Motor neuron (in vitro differentiated cells): ENCODE data around the gene TRMT2A. TPM values are rescaled to one million over a fixed set of nuclear protein-coding genes. Genes with fewer than 3 reads are reported as not detected.

Experiments used
- ATAC-seq, 8 experiments: fragments of 200-7000 bp; cut with Tn5 transposase; replicated peaks in 6 of 8; 2 replicates each; pipeline ENCODE4 v1.8.0; 2021; ENCODE audit warnings: mild to moderate bottlenecking in 8 of 8, moderate library complexity in 8 of 8
- H3K27ac ChIP-seq, 2 donors: fragments of 250-450 bp; sonication (Bioruptor Pico); 2 replicates each; pipeline ENCODE4 v1.9.0; 2021; ENCODE audit warnings: antibody characterized with exemption in 2 of 2, mild to moderate bottlenecking in 2 of 2, moderate library complexity in 1 of 2
- H3K4me1 ChIP-seq, 2 donors: fragments of 250-450 bp; sonication (Bioruptor Pico); replicated peaks in 1 of 2; 2 replicates each; pipeline ENCODE4 v1.6.1; 2021; ENCODE audit warnings: antibody characterized with exemption in 2 of 2, mild to moderate bottlenecking in 2 of 2, moderate library complexity in 1 of 2
- H3K4me3 ChIP-seq, 5 donors: fragments of 250-450 bp; sonication (Bioruptor Pico); 2 replicates each; pipeline ENCODE4 v1.9.0; 2021; ENCODE audit warnings: antibody characterized with exemption in 5 of 5, mild to moderate bottlenecking in 5 of 5, moderate library complexity in 4 of 5
- WGBS, 10 experiments: fragments of 450-650 bp; shearing (Covaris generic); methylation state at CpG; one replicate each; pipeline ENCODE4 v1.0.0; 2022; 5-methylcytosine and 5-hydroxymethylcytosine counted together
- in situ Hi-C, 9 experiments: fragments of 400-800 bp; cut with MboI; loops; one replicate each; pipeline ENCODE4 v1.15.0; 2021; ENCODE audit warnings: low sequenced_read_pairs in 9 of 9, low pct_unique_long_range_greater_than_20kb in 2 of 9; ENCODE audit not compliant: unreplicated experiment in 9 of 9
- total RNA-seq, 8 experiments: library from RNA; unstranded; fragments of 300-600 nt; gene quantifications; 2 replicates each; pipeline versions ENCODE4 v1.2.3 to v1.2.4, GENCODE V29; 2022

TRMT2A gene
- total RNA-seq, 8 experiments from 2014 or later = 25.7 to 71.2 (median 50.0) TPM

GRCh38 chr22:20063271-20064139 is 53.5 kb downstream of the TRMT2A start:
- WGBS, 10 experiments = 40 to 100% (median 95%) methylated on average over 1 to 7 of the region's 27 CpGs; no CpG with 5 or more reads in 1 of the 10 experiments
- Histone ChIP-seq H3K27ac (no peak overlapping the region), H3K4me1 (peaks cover 0 to under 1% of the 10 kb centered on the region in 2 donors), H3K4me3 (no peak overlapping the region)
- in situ Hi-C loops = no loop called here
- no peak for ATAC-seq

DNA sequence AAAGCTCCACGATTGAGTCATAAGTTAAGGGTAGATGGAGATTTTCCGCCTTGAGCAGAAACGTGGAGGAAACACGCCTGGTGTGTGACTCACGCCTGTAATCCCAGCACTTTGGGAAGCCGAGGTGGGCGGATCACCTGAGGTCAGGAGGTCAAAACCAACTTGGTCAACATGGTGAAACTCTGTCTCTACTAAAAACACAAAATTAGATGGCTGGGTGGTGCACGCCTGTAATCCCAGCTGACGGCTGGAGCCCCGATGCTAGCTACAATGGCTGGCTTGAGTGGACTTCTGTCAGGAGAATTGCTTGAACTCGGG is 54.3 kb downstream of the TRMT2A start:
- Histone ChIP-seq H3K4me1 (peaks cover 0 to 3% of the 10 kb centered on the region in 2 donors), H3K27ac (peak overlapping the region in 1 of 2 donors; percentile 5), H3K4me3 (no peak overlapping the region)
- 90 to 100% (median 95%) methylated on average over 1 to 4 of the region's 11 CpGs; no CpG with 5 or more reads in 5 of the 10 experiments for WGBS, 10 experiments
- in situ Hi-C loops = no loop called here
- peak in 2 of 8 experiments; percentile 73 to 83 for ATAC-seq

GRCh38 chr22:20062043-20062765 is 54.8 kb downstream of the TRMT2A start:
- WGBS, 10 experiments = 90 to 100% (median 100%) methylated on average over 1 to 3 of the region's 18 CpGs; no CpG with 5 or more reads in 7 of the 10 experiments
- peak overlapping the region in 1 of 2 donors; percentile 41 for H3K27ac ChIP-seq
- in situ Hi-C loops = no loop called here

More at GRCh38 chr22:20062043-20062765, 54.8 kb downstream of the TRMT2A start:
- Histone ChIP-seq H3K4me3 (no peak overlapping the region), H3K4me1 (peaks cover 0 to 3% of the 10 kb centered on the region in 2 donors)
- peak in 2 of 8 experiments; percentile 2 to 7 for ATAC-seq

Other genes starting within 250 kb of the TRMT2A start
- 10 to 100 TPM; 22.7 to 99.4 (median 40.8) TPM for gene COMT, start 175.5 kb downstream of the TRMT2A start, total RNA-seq
- 10 to 100 TPM in 4 of 8 experiments, 1 to 10 TPM in 4; 2.4 to 33.9 (median 9.9) TPM for gene TXNRD2, start 175.4 kb downstream of the TRMT2A start, total RNA-seq
- 10 to 100 TPM in 7 of 8 experiments, 1 to 10 TPM in 1; 9.5 to 49.9 (median 39.2) TPM for gene ARVCF, start 100.4 kb downstream of the TRMT2A start, total RNA-seq
- 10 to 100 TPM in 5 of 8 experiments, 1 to 10 TPM in 3; 5.4 to 36.3 (median 14.5) TPM for gene TANGO2, start 96.1 kb downstream of the TRMT2A start, total RNA-seq
- gene DGCR8, start 37.0 kb downstream of the TRMT2A start, total RNA-seq = 10 to 100 TPM; 10.9 to 51.6 (median 20.2) TPM
- 100 to 1,000 TPM; 105 to 282 (median 143) TPM for gene RANBP1, start 1.1 kb downstream of the TRMT2A start, total RNA-seq
- gene ZDHHC8, start 14.6 kb upstream of the TRMT2A start, total RNA-seq = 10 to 100 TPM in 3 of 8 experiments, 1 to 10 TPM in 5; 4.5 to 34.5 (median 8.9) TPM
- 1 to 10 TPM in 4 of 8 experiments, under 1 TPM in 3, not detected in 1; 0.56 to 7.6 (median 1.2) TPM for gene CCDC188, start 33.8 kb upstream of the TRMT2A start, total RNA-seq
- gene RTN4R, start 151.1 kb upstream of the TRMT2A start, total RNA-seq = 10 to 100 TPM in 3 of 8 experiments, 1 to 10 TPM in 5; 1.0 to 17.7 (median 6.3) TPM
- gene DGCR6L, start 202.8 kb upstream of the TRMT2A start, total RNA-seq = 10 to 100 TPM; 31.4 to 62.4 (median 41.0) TPM